ENCODE results near the gene GDPD5.

The GDPD5 gene

GRCh38 chr11:75479597-75480145, 46.1 kb downstream of the GDPD5 start:
- Histone ChIP-seq H3K4me3 (ENCODE audit: low read length) (no peak overlapping the region), H3K27me3 (ENCODE audit: control insufficient read depth, insufficient read depth, low read length) (no peaks in the 10 kb centered on the region), H3K36me3 (ENCODE audit: insufficient read depth, low read length) (no peaks in the 10 kb centered on the region), H3K4me1 (ENCODE audit: control insufficient read depth, insufficient read depth, low read length) (peaks cover 16% of the 10 kb centered on the region), H3K9me3 (replicated peaks; ENCODE audit: low read length) (no peaks in the 10 kb centered on the region), H3K9ac (ENCODE audit: low read depth, low read length) (no peak overlapping the region), H3K4me2 (ENCODE audit: low read length) (no peak overlapping the region)

GRCh38 chr11:75478783-75479596, 46.8 kb downstream of the GDPD5 start:
- Histone ChIP-seq H3K4me1 (ENCODE audit: control insufficient read depth, insufficient read depth, low read length) (peaks cover 16% of the 10 kb centered on the region), H3K27me3 (ENCODE audit: control insufficient read depth, insufficient read depth, low read length) (no peaks in the 10 kb centered on the region), H3K36me3 (ENCODE audit: insufficient read depth, low read length) (no peaks in the 10 kb centered on the region), H3K4me2 (ENCODE audit: low read length) (no peak overlapping the region), H3K9me3 (replicated peaks; ENCODE audit: low read length) (no peaks in the 10 kb centered on the region), H3K9ac (ENCODE audit: low read depth, low read length) (no peak overlapping the region), H3K4me3 (ENCODE audit: low read length) (no peak overlapping the region)

- Histone ChIP-seq H3K4me3 (ENCODE audit: low read length) (no peak overlapping the region), H3K4me1 (ENCODE audit: control insufficient read depth, insufficient read depth, low read length) (peaks cover 16% of the 10 kb centered on the region), H3K9ac (ENCODE audit: low read depth, low read length) (no peak overlapping the region), H3K9me3 (replicated peaks; ENCODE audit: low read length) (no peaks in the 10 kb centered on the region), H3K36me3 (ENCODE audit: insufficient read depth, low read length) (no peaks in the 10 kb centered on the region), H3K27me3 (ENCODE audit: control insufficient read depth, insufficient read depth, low read length) (no peaks in the 10 kb centered on the region), H3K4me2 (ENCODE audit: low read length) (no peak overlapping the region)
Measured at GRCh38 chr11:75477614-75477935, 48.2 kb downstream of the GDPD5 start.

GRCh38 chr11:75476739-75477613, 48.8 kb downstream of the GDPD5 start:
- H3K27me3 ChIP-seq (ENCODE audit: control insufficient read depth, insufficient read depth, low read length) = no peaks in the 10 kb centered on the region
- peaks cover 16% of the 10 kb centered on the region for H3K4me1 ChIP-seq (ENCODE audit: control insufficient read depth, insufficient read depth, low read length)
- H3K4me2 ChIP-seq (ENCODE audit: low read length) = no peak overlapping the region
- H3K9me3 ChIP-seq (replicated peaks; ENCODE audit: low read length) = no peaks in the 10 kb centered on the region
- H3K4me3 ChIP-seq (ENCODE audit: low read length) = no peak overlapping the region
- no peak overlapping the region for H3K9ac ChIP-seq (ENCODE audit: low read depth, low read length)
- H3K36me3 ChIP-seq (ENCODE audit: insufficient read depth, low read length) = no peaks in the 10 kb centered on the region

- no peak overlapping the region for H3K9ac ChIP-seq (ENCODE audit: low read depth, low read length)
- H3K27me3 ChIP-seq (ENCODE audit: control insufficient read depth, insufficient read depth, low read length) = no peaks in the 10 kb centered on the region
- peak overlapping the region; percentile 72 for H3K4me2 ChIP-seq (ENCODE audit: low read length)
- no peaks in the 10 kb centered on the region for H3K9me3 ChIP-seq (replicated peaks; ENCODE audit: low read length)
- peaks cover 16% of the 10 kb centered on the region for H3K4me1 ChIP-seq (ENCODE audit: control insufficient read depth, insufficient read depth, low read length)
- no peaks in the 10 kb centered on the region for H3K36me3 ChIP-seq (ENCODE audit: insufficient read depth, low read length)
- no peak overlapping the region for H3K4me3 ChIP-seq (ENCODE audit: low read length)
Measured at GRCh38 chr11:75475767-75476650, 49.7 kb downstream of the GDPD5 start.

GRCh38 chr11:75474878-75475766, 50.6 kb downstream of the GDPD5 start:
- no peaks in the 10 kb centered on the region for H3K36me3 ChIP-seq (ENCODE audit: insufficient read depth, low read length)
- H3K27me3 ChIP-seq (ENCODE audit: control insufficient read depth, insufficient read depth, low read length) = no peaks in the 10 kb centered on the region
- no peak overlapping the region for H3K4me3 ChIP-seq (ENCODE audit: low read length)
- peak overlapping the region; percentile 26 for H3K9ac ChIP-seq (ENCODE audit: low read depth, low read length)
- peak overlapping the region; percentile 72 for H3K4me2 ChIP-seq (ENCODE audit: low read length)
- no peaks in the 10 kb centered on the region for H3K9me3 ChIP-seq (replicated peaks; ENCODE audit: low read length)
- H3K4me1 ChIP-seq (ENCODE audit: control insufficient read depth, insufficient read depth, low read length) = peaks cover 16% of the 10 kb centered on the region

GRCh38 chr11:75474240-75474639, 51.5 kb downstream of the GDPD5 start:
- H3K4me3 ChIP-seq (ENCODE audit: low read length) = no peak overlapping the region
- no peaks in the 10 kb centered on the region for H3K9me3 ChIP-seq (replicated peaks; ENCODE audit: low read length)
- no peak overlapping the region for H3K4me2 ChIP-seq (ENCODE audit: low read length)
- peaks cover 16% of the 10 kb centered on the region for H3K4me1 ChIP-seq (ENCODE audit: control insufficient read depth, insufficient read depth, low read length)
- H3K27me3 ChIP-seq (ENCODE audit: control insufficient read depth, insufficient read depth, low read length) = no peaks in the 10 kb centered on the region
- H3K9ac ChIP-seq (ENCODE audit: low read depth, low read length) = no peak overlapping the region
- no peaks in the 10 kb centered on the region for H3K36me3 ChIP-seq (ENCODE audit: insufficient read depth, low read length)

- Histone ChIP-seq H3K4me2 (ENCODE audit: low read length) (no peak overlapping the region), H3K27me3 (ENCODE audit: control insufficient read depth, insufficient read depth, low read length) (no peaks in the 10 kb centered on the region), H3K4me1 (ENCODE audit: control insufficient read depth, insufficient read depth, low read length) (peaks cover 20% of the 10 kb centered on the region), H3K9ac (ENCODE audit: low read depth, low read length) (no peak overlapping the region), H3K4me3 (ENCODE audit: low read length) (no peak overlapping the region), H3K9me3 (replicated peaks; ENCODE audit: low read length) (no peaks in the 10 kb centered on the region), H3K36me3 (ENCODE audit: insufficient read depth, low read length) (no peaks in the 10 kb centered on the region)
Measured at GRCh38 chr11:75473684-75474083, 52.1 kb downstream of the GDPD5 start.

GRCh38 chr11:75472081-75472732, 53.5 kb downstream of the GDPD5 start:
- Histone ChIP-seq H3K4me3 (ENCODE audit: low read length) (no peak overlapping the region), H3K9me3 (replicated peaks; ENCODE audit: low read length) (no peaks in the 10 kb centered on the region), H3K9ac (ENCODE audit: low read depth, low read length) (no peak overlapping the region), H3K4me2 (ENCODE audit: low read length) (no peak overlapping the region), H3K4me1 (ENCODE audit: control insufficient read depth, insufficient read depth, low read length) (peaks cover 24% of the 10 kb centered on the region), H3K27me3 (ENCODE audit: control insufficient read depth, insufficient read depth, low read length) (no peaks in the 10 kb centered on the region), H3K36me3 (ENCODE audit: insufficient read depth, low read length) (no peaks in the 10 kb centered on the region)
